Vagina (tissue), 2 donors: ENCODE measurements around the gene EPB41L5. TPM values are rescaled to one million over a fixed set of nuclear protein-coding genes. Genes with fewer than 3 reads are reported as not detected.
"Not testable (repeated sequence)": the region's sequence is repeated elsewhere in the genome, so short reads cannot be mapped to it uniquely, and the experiment has no call there.

Source experiments
- DNase-seq, 2 donors: peaks; one replicate each; pipeline ENCODE4 v3.0.0-alpha.2; 2017; ENCODE audit errors: extremely low spot score in 2 of 2
- H3K27ac ChIP-seq: fragments of 200-600 bp; sonication (generic); one replicate; pipeline ENCODE4 v1.5.1; 2019
- H3K27me3 ChIP-seq: fragments of 200-600 bp; sonication (generic); one replicate; pipeline ENCODE4 v1.5.1; 2019
- H3K36me3 ChIP-seq, 2 donors: fragments of 200-600 bp; sonication (generic); one replicate each; pipeline ENCODE4 v1.5.1; 2017 to 2019
- H3K4me1 ChIP-seq: fragments of 200-600 bp; sonication (generic); one replicate; pipeline ENCODE4 v1.5.1; 2019
- H3K4me3 ChIP-seq, 2 donors: fragments of 200-600 bp; sonication (generic); 1 replicate in 1 of 2; 2 replicates in 1 of 2; pipeline ENCODE4 v1.5.1; 2016 to 2019
- H3K9me3 ChIP-seq: fragments of 200-600 bp; sonication (generic); one replicate; pipeline ENCODE4 v1.5.1; 2019
- CTCF ChIP-seq, 3 experiments: fragments of 450-650 bp in 2 of 3; fragments of 200-600 bp in 1 of 3; sonication (generic) in 1 of 3; IDR thresholded peaks; one replicate each; pipeline ENCODE4 v1.5.1; 2017 to 2019; ENCODE audit warnings: antibody characterized with exemption in 3 of 3, mild to moderate bottlenecking in 2 of 3, moderate library complexity in 2 of 3
- POLR2A ChIP-seq, 2 donors: fragments of 450-650 bp; IDR thresholded peaks; one replicate each; pipeline ENCODE4 v1.6.1; 2017; ENCODE audit warnings: antibody characterized with exemption in 2 of 2, mild to moderate bottlenecking in 2 of 2, moderate library complexity in 2 of 2
- POLR2AphosphoS5 ChIP-seq, 2 donors: sonication (generic); formaldehyde crosslinking; IDR thresholded peaks; one replicate each; pipeline ENCODE4 v1.9.0; 2017; ENCODE audit warnings: antibody characterized with exemption in 2 of 2, mild to moderate bottlenecking in 2 of 2, low read depth in 1 of 2; ENCODE audit not compliant: insufficient read depth in 1 of 2
- intact Hi-C: fragments of 100-400 bp; cut with DNase I; formaldehyde crosslinking; loops from one replicate; pipeline ENCODE4 v1.15.1; 2023
- total RNA-seq: library from RNA; depleted of rRNA; stranded (reverse); fragments of >200 nt; gene quantifications from one replicate; pipeline ENCODE4 v1.2.3, GENCODE V29; 2016

EPB41L5 gene
- total RNA-seq, 1 donor from 2014 or later, result 37.6 TPM

DNA sequence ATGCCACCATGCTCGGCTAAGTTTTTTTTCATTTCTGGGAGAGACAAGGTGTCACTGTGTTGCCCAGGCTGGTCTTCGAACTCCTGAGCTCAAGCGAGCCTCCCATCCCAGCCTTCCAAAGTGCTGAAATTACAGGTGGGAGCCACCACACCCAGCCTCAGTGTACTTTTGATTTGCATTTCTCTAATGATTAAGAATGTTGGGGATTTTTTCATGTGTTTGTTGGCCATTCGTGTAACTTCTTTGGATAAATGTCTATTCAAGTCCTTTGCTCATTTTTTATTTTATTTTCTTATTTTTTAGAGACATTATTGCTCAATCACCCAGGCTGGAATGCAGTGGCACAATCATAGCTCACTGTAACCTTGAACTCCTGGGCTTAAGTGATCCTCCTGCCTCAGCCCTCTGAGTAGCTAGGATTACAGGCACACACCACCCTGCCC, 137.2 kb downstream of the EPB41L5 start:
- Histone ChIP-seq H3K9me3 (peaks cover 10% of the 10 kb centered on the region), H3K27me3 (no peaks in the 10 kb centered on the region), H3K36me3 (peaks cover 0 to 32% of the 10 kb centered on the region in 2 donors), H3K4me1 (no peaks in the 10 kb centered on the region), H3K4me3 (no peak overlapping the region), H3K27ac (no peak overlapping the region)
- intact Hi-C loops, result loop anchor here (10.0 kb wide), 1 partner anchor 1665 kb away; no protein-coding TSS in a partner anchor
- TF ChIP-seq CTCF (IDR thresholded peaks at IDR 0.05) (no peak), POLR2A (IDR thresholded peaks at IDR 0.05) (no peak), POLR2AphosphoS5 (IDR thresholded peaks at IDR 0.05; ENCODE audit: insufficient read depth in 1 of 2, low read depth in 1 of 2) (no peak)
- DNase-seq, result no peak

GRCh38 chr2:120155308-120155707, 142.4 kb downstream of the EPB41L5 start:
- DNase-seq, result no peak
- peaks cover 5% of the 10 kb centered on the region for H3K9me3 ChIP-seq
- TF ChIP-seq CTCF (IDR thresholded peaks at IDR 0.05) (no peak), POLR2AphosphoS5 (IDR thresholded peaks at IDR 0.05; ENCODE audit: insufficient read depth in 1 of 2, low read depth in 1 of 2) (no peak), POLR2A (IDR thresholded peaks at IDR 0.05) (no peak)
- H3K36me3 ChIP-seq, result peaks cover 0 to 16% of the 10 kb centered on the region in 2 donors
- H3K27me3 ChIP-seq, result no peaks in the 10 kb centered on the region
- no peak overlapping the region for H3K4me3 ChIP-seq
- intact Hi-C loops, result loop anchor here (10.0 kb wide), 1 partner anchor 1671 kb away; no protein-coding TSS in a partner anchor
- no peaks in the 10 kb centered on the region for H3K4me1 ChIP-seq
- H3K27ac ChIP-seq, result no peak overlapping the region

DNA sequence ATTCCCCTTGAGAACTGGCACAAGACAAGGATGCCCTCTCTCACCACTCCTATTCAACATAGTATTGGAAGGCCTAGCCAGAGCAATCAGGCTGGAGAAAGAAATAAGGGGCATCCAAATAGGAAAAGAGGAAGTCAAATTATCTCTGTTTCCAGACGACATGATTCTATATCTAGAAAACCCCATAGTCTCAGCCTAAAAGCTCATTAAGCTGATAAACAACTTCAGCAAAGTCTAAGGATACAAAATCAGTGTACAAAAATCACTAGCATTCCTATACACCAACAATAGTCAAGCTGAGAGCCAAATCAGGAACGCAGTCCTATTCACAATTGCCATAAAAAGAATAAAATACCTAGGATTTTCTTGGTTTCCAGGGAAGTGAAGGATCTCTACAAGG, 145.8 kb downstream of the EPB41L5 start:
- not testable (repeated sequence) for H3K27ac ChIP-seq, H3K27me3 ChIP-seq, DNase-seq, H3K4me3 ChIP-seq, H3K36me3 ChIP-seq, H3K4me1 ChIP-seq, H3K9me3 ChIP-seq
- intact Hi-C loops, result loop anchor here (10.0 kb wide), 1 partner anchor 1674 kb away; no protein-coding TSS in a partner anchor

- no peaks in the 10 kb centered on the region for H3K9me3 ChIP-seq
- no peaks in the 10 kb centered on the region for H3K4me1 ChIP-seq
- intact Hi-C loops, result no loop called here
- TF ChIP-seq POLR2AphosphoS5 (IDR thresholded peaks at IDR 0.05; ENCODE audit: insufficient read depth in 1 of 2, low read depth in 1 of 2) (no peak), POLR2A (IDR thresholded peaks at IDR 0.05) (no peak), CTCF (IDR thresholded peaks at IDR 0.05) (no peak)
- no peak overlapping the region for H3K4me3 ChIP-seq
- H3K36me3 ChIP-seq, result peaks cover 0 to 2% of the 10 kb centered on the region in 2 donors
- DNase-seq, result no peak
- H3K27me3 ChIP-seq, result no peaks in the 10 kb centered on the region
- no peak overlapping the region for H3K27ac ChIP-seq
These were observed 148.3 kb downstream of the EPB41L5 start for GRCh38 chr2:120161190-120161589.

DNA sequence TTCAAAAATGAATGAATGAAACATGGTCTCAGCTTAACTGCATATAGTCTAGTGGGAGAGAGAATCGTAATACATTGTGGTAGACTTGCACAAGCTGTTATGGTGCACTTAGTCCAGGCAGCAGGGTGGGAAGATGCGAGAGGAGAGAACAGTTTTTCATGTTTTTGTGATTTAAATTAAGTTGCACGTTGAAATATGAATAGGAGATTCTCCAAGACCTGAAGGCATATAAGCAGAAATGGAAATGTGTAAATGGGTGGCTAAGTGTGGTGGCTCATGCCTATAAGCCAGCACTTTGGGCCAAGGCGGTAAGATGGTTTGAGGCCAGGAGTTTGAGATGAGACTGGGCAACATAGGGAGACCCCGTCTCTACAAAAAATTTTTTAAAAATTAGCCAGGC, 149.8 kb downstream of the EPB41L5 start:
- Histone ChIP-seq H3K9me3 (no peaks in the 10 kb centered on the region), H3K27ac (no peak overlapping the region), H3K27me3 (no peaks in the 10 kb centered on the region), H3K36me3 (no peaks in the 10 kb centered on the region), H3K4me3 (no peak overlapping the region), H3K4me1 (no peaks in the 10 kb centered on the region)
- no peak for TF ChIP-seq POLR2A (IDR thresholded peaks at IDR 0.05)
- no peak for TF ChIP-seq CTCF (IDR thresholded peaks at IDR 0.05)
- TF ChIP-seq POLR2AphosphoS5 (IDR thresholded peaks at IDR 0.05; ENCODE audit: insufficient read depth in 1 of 2, low read depth in 1 of 2), result no peak
- DNase-seq, result no peak
- intact Hi-C loops, result no loop called here
